DMS53 treated with DMSO at 0.1 percent for 48 hours (cell line): ENCODE data around the gene SH2D3A.
"Not testable (repeated sequence)": the region's sequence is repeated elsewhere in the genome, so short reads cannot be mapped to it uniquely, and the experiment has no call there.

Experiments
- DNase-seq: peaks from one replicate; lab custom pipeline; 2025; ENCODE audit not compliant: unreplicated experiment; lab: John Stamatoyannopoulos, UW

SH2D3A gene

DNA sequence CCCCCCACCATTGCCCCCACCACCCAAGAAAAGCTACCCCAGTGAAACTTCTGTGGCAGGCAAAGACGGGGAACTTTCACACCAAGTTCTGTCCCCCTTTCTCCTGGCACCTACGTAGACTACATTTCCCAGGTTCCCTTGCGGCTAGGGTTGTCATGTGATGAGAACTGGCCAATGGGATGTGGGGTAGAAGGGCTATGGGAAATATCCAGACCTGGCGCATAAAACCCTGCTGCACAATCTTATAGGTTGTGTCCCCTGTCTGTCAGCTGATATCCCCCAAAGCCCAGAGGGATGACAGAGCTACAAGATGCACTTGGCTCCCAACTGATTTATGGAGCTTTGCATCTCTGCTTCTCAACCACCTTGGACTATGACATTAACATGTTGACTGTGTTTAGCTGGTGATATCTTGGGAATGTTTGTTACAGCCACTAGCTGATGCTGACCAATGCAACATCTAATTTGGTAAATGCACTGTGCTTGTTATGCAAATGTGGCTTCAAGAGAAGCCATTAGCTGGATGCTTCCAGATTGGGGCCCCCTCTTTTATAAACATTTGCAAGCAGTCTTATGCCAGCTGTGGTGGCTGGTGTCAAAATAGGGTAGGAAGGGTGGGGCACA lies 6.1 kb downstream of the SH2D3A start:
- no peak for DNase-seq

DNA sequence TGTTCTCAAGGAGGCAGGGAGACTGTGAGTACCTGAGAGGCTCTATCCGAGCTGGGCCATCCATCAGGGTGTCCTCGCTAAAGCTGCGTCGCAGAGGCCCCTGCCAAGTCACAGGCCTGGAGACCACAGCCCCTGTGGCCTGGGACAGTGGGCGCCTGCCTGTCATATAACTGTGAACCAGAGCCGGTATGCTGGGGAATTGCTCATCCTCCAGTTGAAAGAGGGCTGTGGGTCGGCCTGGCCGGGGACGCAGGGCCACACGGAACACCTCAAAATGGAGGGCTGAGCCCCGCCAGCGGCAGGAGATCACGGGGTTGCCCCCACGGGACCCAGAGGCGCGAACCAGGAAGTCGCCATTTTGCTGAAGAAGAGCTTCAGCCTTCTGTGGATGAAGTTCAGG lies 6.6 kb downstream of the SH2D3A start:
- no peak for DNase-seq

DNA sequence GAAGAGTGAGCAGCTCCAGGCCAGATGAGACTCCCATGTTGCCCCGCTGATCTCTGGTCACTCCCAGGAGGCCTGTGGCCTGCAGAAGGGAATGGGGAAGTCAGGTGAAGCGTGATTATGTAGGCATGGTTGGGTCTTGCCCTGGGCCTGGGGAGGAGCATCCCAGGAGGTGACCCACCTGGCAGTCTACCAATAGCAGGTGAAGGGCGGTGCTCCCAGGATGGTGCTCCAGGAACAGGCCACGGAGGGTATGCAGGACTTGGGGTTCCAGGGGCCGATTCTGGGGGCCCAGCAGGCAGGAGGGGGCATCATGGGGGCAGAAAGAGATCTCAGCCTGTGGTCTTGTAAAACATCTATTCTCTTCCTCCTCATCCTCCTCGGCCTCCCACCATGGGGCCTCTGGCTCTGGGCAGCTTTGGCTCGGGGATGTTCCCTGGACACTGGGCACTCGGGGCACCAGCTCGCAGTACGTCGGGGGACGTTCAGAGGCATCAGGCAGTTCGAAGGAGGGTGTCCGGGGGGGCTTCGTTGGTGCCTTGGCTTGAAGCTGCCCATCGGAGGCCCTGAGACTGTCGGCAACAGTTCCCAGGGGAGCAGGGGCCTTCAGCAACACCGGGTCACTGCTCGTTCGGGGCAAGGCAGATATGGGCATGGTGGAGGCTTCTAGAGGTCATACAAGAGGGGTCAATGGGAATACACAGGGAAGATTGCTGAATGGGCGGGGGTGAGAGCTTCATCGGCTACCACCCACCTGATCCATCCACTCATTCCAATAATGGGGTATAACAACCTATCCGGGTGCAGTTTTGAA lies 12.4 kb downstream of the SH2D3A start:
- no peak for DNase-seq

DNA sequence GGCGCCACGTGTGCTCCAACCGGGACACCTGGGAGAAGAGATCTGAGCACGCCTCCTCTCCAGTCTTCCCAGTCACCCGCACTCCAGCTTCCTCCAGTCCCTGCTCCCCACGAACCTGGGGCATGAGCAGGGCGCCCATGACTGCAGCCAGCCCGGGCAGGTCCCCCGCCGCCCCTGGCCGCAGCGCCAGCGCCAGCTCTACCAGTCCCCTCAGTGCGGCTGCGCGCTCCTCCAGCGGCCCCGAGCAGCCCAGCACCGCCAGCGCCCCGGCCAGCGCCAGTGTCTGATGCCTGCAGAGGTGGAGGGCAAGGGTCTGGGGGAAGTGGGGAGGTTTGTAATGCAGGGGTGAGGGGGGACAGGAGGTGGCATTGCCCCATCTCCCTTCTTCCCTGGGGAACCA lies 13.1 kb downstream of the SH2D3A start:
- DNase-seq, result no peak

DNA sequence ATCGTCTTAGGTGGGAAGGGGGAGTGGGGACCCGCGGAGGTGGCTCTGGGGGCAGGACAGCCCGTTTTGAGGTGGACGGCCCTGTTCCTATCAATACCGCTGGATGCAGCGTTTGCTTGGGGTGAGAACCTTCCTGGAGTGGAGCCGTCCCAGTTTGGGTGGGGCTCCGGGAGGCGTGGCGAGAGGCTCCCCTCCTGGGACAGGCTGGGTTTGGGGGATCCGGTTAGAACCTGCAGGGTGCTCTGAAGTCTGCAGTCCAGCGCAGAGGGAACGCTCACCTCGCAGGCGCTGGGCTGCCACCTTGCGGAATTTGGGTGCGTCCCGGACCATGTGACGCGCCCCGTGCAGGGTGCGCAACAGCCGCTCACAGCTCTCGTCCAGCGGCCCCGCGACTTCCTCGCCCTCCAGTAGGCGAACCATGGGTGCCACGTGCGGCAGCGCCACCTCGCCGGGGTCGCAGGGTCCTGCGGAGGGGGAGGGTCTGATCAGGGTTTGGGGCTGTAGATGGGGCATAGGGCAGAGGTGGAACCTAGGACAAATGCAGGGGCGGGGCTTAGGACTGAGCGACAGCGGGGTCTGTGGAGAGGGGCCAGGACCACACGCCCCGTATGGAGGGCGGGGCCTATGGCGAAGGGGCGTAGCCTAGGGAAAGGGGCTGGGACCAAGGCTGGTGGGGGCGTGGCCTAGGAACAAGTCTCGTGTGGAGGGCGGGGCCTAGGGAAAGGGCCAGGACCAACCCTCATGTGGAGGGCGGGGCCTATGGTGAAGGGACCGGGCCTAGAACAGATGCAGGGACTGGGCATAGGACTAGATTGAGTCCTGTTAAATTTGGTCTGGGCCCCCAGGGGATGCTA lies 13.8 kb downstream of the SH2D3A start:
- DNase-seq, result no peak

GRCh38 chr19:6752256-6753177 lies 14.7 kb downstream of the SH2D3A start:
- DNase-seq, result no peak

GRCh38 chr19:6751189-6751588 lies 16.0 kb downstream of the SH2D3A start:
- DNase-seq, result no peak

GRCh38 chr19:6750062-6750461 lies 17.2 kb downstream of the SH2D3A start:
- no peak for DNase-seq

DNA sequence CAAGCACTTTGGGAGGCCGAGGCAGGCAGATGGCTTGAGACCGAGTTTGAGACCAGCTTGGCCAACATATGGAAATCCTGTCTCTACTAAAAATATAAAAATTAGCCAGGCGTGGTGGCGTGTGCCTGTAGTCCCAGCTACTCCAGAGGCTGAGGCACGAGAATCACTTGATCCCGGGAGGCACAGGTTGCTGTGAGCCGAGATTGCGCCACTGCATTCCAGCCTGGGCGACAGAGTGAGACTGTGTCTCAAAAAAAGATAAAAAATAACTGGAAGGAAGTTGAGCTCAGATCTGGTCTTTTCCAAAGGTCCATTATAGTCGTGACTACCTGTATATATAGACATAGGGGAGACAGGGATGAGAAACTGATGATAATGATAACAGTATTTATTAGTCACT lies 18.7 kb downstream of the SH2D3A start:
- DNase-seq, result not testable (repeated sequence)

DNA sequence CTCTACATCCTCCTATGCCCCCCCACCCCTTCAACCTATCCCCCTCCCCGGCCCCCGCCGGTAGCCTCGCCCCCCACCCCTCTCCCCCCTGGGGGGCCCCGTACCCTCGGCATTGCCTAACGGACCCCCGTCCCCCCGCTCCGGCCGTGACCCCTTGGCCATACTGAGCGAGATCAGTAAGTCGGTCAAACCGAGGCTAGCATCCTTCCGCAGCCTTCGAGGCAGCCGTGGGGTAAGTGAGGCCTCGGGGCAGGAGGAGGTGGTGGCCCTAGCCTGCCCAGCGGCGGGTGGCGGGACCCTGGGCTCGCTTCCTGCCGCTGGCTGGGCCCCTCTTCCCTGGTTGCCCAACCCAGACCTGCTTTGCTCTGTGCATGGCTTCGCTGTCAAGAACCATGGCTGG lies 21.3 kb downstream of the SH2D3A start:
- no peak for DNase-seq

DNA sequence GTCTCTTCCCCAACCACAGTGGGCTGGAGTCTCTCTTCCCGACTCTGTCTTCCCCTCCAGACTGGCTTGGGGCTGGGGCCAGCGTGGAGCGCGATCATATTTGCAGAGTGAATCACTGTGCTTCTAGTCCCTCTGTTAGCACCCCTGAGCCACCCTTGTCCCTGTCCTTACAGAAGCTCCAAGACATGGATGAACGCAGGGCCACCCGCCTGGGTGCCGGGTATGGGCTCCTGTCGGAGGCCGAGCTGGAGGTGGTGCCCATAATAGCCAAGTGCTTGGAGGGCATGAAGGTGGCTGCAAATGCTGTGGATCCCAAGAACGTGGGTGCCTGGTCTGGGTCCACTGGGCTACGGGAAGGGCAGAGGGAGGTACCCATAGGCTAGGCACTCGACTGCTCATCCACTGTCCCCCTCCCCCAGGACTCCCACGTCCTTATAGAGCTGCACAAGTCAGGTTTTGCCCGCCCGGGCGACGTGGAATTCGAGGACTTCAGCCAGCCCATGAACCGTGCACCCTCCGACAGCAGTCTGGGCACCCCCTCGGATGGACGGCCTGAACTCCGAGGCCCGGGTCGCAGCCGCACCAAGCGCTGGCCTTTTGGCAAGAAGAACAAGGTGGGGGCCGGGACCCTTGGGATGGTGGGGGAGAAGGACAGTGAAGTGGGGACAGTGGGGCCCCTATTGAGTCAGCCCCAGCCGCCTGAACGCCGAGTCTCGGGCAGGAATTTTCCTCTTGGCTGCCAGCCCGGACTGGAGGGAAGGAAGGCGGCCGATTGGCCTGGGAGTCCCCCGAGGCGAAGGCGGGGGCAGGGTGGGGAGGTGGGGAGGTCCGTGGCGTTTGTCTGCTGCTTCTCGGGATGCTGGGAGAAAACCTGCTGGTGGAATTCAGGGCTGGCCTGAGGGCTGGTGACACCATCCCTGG lies 22.6 kb downstream of the SH2D3A start:
- DNase-seq, result no peak

- no peak for DNase-seq
Observed at GRCh38 chr19:6743714-6744380, 23.4 kb downstream of the SH2D3A start.

- no peak for DNase-seq
Observed at GRCh38 chr19:6743066-6743465, 24.2 kb downstream of the SH2D3A start.

- no peak for DNase-seq
Observed at GRCh38 chr19:6740589-6741343, 26.5 kb downstream of the SH2D3A start.

GRCh38 chr19:6739883-6740588 lies 27.2 kb downstream of the SH2D3A start:
- DNase-seq, result no peak

DNA sequence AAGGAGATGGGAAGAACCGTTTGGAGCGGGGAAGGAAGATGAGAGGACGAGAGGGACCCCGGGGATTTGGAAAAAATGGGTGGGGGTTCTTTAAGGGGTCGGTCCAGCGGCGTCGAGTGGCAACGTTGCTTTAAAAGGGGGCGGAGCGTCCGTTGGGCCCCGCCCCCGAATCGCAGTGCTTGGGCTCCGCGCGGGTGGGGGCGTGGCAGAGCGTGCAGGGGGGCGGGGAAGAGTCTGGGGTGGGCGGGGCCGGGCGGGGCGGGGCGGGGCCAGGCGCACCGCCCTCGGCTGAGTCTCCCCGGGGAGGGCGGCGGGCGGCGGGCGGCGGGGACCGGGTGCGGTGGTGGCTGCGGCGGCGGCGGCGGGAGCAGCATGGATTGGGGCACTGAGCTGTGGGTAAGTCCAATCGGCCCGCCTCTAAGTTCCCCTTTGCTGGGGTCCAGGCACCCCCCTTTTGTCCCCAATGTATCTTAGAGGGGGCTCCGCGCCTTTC lies 27.8 kb downstream of the SH2D3A start, which contains the start of gene TRIP10:
TSS of gene TRIP10 (plus strand) at position 291 of the 493 bp plus-strand sequence. CDS start at position 373, 82 bp downstream.
- no peak for DNase-seq

GRCh38 chr19:6738787-6739389 lies 28.3 kb downstream of the SH2D3A start:
- DNase-seq, result peak; percentile 1
